A172 (cell line): ENCODE data around the gene OR2W1. TPM values are rescaled to one million over a fixed set of nuclear protein-coding genes. Genes with fewer than 3 reads are reported as not detected.

Experiments used
- DNase-seq: peaks from one replicate; pipeline ENCODE4 v3.0.0-alpha.2; 2015; ENCODE audit warnings: low spot score
- total RNA-seq: library from RNA; depleted of rRNA; stranded (reverse); fragments of >200 nt; shearing (Covaris generic); gene quantifications from 2 replicates; pipeline ENCODE4 v1.2.3, GENCODE V29; 2014; rRNA removed

OR2W1 gene
- total RNA-seq, result not detected in 2 replicates

- no peak for DNase-seq
These were observed at the start of gene OR2W1 for GRCh38 chr6:29045075-29045474. Gene OR2W1 (minus strand): TSS chr6:29045175. CDS start chr6:29045175, 0 bp downstream.

- no peak for DNase-seq
These were observed 48.0 kb upstream of the OR2W1 start for GRCh38 chr6:29092957-29093356.

GRCh38 chr6:29087213-29087612, 42.2 kb upstream of the OR2W1 start, which contains the start of gene OR2B3:
Gene OR2B3 (minus strand): TSS chr6:29087313. CDS start chr6:29087248, 65 bp downstream.
- no peak for DNase-seq

- DNase-seq, result no peak
These were observed 37.5 kb upstream of the OR2W1 start for GRCh38 chr6:29082457-29082856.

GRCh38 chr6:29081312-29081711, 36.3 kb upstream of the OR2W1 start:
- no peak for DNase-seq

- no peak for DNase-seq
These were observed 34.2 kb upstream of the OR2W1 start for GRCh38 chr6:29079203-29079602.

- peak; percentile 28 for DNase-seq
These were observed 27.1 kb upstream of the OR2W1 start for GRCh38 chr6:29071831-29072723.

GRCh38 chr6:29051680-29052079, 6.7 kb upstream of the OR2W1 start:
- no peak for DNase-seq

GRCh38 chr6:29035951-29036350, 9.0 kb downstream of the OR2W1 start:
- DNase-seq, result no peak

GRCh38 chr6:29028821-29029220, 16.2 kb downstream of the OR2W1 start:
- DNase-seq, result no peak

- no peak for DNase-seq
These were observed 18.9 kb downstream of the OR2W1 start for GRCh38 chr6:29025927-29026585.

- DNase-seq, result no peak
These were observed 23.5 kb downstream of the OR2W1 start for GRCh38 chr6:29021434-29021833.

GRCh38 chr6:29019629-29020028, 25.3 kb downstream of the OR2W1 start:
- no peak for DNase-seq

- no peak for DNase-seq
These were observed 27.6 kb downstream of the OR2W1 start for GRCh38 chr6:29017428-29017802.

GRCh38 chr6:29016559-29017427, 28.2 kb downstream of the OR2W1 start:
- peak; percentile 73 for DNase-seq

GRCh38 chr6:29014729-29015608, 30.0 kb downstream of the OR2W1 start:
- no peak for DNase-seq

- DNase-seq, result peak; percentile 44
These were observed 33.7 kb downstream of the OR2W1 start for GRCh38 chr6:29011276-29011734.

GRCh38 chr6:29009358-29009757, 35.6 kb downstream of the OR2W1 start:
- no peak for DNase-seq

- no peak for DNase-seq
These were observed 36.9 kb downstream of the OR2W1 start for GRCh38 chr6:29008089-29008488.

- DNase-seq, result peak; percentile 77
These were observed 39.6 kb downstream of the OR2W1 start, which contains the start of gene ZNF311 for GRCh38 chr6:29005183-29005885. Gene ZNF311 (minus strand): TSS chr6:29005315. CDS start chr6:29003954, 1,361 bp downstream.
